Transverse colon (tissue), 3 donors: Measurements from ENCODE around the gene ARHGAP10.

Experiments used
- CTCF ChIP-seq, 5 experiments: fragments of 200-600 bp in 3 of 5; fragments of 450-650 bp in 2 of 5; sonication (generic) in 3 of 5; IDR thresholded peaks; 1 replicate in 2 of 5; 2 replicates in 3 of 5; pipeline ENCODE4 v1.5.1; 2016 to 2017; ENCODE audit warnings: antibody characterized with exemption in 5 of 5, inconsistent platforms in 3 of 5, mild to moderate bottlenecking in 2 of 5, moderate library complexity in 1 of 5
- POLR2A ChIP-seq: fragments of 450-650 bp; IDR thresholded peaks from one replicate; pipeline ENCODE4 v1.6.1; 2016; ENCODE audit warnings: antibody characterized with exemption, mild to moderate bottlenecking, moderate library complexity

- TF ChIP-seq POLR2A (no peak), CTCF (IDR thresholded peaks at IDR 0.05) (no peak)
These were observed 1.9 kb downstream of the ARHGAP10 start for GRCh38 chr4:147733716-147734344.
